CD4-positive, alpha-beta T cell treated with Interleukin-15 for 1 hour (primary cell): ENCODE data around the gene NUP62.

Experiments
- DNase-seq: peaks from one replicate; pipeline ENCODE4 v3.0.0-alpha.2; 2020

NUP62 gene

DNA sequence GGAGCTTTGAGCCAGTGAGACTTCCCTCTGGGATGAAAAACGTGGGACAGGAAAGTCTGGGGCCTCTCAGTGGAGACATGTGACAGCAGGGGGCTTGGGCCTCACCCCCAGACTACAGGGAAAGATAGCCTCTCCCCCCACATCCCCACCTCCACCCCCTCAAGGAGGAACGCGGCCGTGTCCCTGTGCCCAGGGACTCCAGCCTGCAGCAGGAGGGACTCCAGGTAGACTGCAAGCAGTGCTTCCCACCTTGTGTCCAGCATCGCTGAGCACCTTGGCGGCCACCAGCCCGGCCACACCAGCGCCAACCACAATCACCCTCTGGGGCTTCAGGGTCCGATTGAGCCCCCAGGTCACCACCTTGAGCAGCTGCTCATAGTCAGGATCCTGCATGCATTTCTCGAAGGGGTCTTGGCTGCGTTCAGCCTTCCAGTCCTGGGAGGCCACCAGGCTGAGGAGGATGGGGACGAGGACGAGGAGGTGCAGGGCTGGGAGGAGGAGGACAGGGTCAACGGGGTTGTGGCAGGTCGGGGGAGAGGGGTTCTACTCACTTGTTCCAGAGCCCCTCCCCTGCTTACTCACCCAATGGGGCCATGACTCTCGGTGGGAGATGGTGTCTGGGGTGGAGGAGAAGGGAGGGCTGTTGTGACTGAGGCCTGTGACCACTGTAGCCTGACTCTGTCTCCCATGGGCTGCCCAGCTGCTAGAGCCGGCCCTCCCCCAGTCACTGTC is 33.6 kb downstream of the NUP62 start:
- DNase-seq = no peak

DNA sequence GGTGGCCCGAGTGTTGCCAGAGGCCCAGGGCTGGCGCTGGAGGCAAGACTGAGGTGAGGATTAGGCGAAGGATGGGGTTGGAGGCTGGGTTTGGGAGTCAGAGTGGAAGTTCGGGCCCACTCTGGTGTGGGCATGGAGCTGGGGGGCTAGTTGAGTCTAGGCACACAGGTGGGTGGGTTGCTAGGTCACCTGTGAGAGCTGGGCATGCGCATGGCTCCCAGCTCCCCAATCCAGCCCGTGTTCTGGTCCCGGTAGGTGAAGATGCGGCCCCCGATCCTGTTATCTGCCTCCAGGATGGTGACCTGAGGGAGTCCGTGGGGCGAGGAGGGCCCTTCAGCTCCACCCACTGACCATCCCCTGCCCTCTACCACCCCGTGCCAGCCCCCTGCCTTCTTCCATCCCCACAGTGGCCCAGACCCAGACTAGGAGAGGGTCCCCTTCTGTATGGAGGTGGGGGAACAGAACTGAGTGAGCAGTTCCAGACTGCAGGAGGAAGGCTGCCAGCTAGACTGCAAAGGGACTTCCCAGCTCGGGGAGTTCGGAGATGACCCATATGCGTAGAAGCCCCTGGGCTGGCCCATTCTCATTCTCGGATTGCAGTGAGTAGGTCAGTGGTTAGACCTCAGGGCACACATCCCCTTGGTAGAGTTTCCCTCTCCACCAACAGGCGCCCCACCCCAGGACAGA is 34.3 kb downstream of the NUP62 start:
- DNase-seq = peak; percentile 64

DNA sequence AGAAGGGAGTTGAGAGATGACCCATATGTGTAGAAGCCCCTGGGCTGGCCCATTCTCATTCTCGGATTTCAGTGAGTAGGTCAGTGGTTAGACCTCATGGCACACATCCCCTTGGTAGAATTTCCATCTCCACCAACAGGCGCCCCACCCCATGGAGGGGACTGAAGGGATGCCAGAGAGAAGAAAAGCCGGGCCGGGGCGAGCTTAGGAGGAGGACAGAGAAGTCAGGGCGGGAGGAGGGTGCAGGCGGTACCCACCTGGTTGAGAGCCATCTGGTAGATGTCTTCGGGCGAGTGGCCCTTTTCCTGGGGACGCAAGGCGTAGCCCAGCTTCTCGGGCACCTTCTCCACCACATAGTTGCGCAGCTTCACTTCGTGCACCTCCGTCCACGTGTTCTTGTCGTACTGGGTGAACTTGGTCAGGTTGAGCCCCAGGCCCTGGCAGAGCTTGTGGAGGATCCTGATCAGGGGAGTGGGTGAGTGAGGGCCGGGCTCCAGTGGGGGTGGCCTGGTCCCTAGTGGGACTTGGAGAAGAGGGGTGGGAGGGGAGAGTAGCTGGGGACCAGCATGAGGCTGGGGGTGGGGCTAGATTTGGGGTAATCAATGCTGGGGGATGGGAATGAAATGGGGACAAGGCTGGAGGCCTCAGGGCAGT is 35.2 kb downstream of the NUP62 start:
- no peak for DNase-seq

DNA sequence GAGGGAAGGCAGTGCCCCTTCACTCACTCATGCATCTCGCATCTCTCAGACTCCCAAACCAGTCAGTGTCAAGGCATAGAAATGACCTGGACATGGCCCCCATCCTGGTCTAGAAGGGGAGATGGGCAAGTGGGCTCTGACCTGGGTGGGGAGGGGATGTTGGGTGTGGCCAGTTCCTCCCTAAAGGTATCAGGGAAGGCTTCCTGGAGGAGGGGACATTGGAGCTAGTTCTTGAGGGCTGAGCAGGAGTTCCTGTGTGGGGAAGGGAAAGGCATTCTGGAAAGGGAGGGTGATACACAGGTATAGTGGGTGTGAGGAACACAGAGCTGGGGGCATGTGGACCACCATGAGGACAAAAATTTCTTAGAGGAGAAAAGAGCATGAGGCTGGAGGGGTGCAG is 36.6 kb downstream of the NUP62 start:
- no peak for DNase-seq

DNA sequence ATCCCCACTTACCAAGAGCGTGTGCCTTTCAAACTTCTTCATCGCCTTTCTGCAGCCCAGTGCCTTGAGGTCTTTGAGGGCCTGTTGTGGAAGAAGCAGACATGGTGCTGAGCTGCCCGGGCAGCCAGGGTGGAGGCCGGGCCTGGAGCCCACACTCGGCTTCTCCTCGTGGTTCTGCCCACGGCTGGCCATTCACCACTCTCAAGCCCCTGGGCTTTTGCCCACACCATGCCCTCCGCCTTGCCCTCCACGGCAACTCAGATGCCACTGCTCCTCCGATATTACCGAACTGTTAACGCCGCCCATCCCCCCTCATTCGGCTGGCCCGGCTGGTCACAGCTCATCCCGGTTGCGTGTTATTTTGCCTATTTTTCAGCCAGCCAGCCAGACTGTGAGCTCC is 37.9 kb downstream of the NUP62 start:
- DNase-seq = no peak

DNA sequence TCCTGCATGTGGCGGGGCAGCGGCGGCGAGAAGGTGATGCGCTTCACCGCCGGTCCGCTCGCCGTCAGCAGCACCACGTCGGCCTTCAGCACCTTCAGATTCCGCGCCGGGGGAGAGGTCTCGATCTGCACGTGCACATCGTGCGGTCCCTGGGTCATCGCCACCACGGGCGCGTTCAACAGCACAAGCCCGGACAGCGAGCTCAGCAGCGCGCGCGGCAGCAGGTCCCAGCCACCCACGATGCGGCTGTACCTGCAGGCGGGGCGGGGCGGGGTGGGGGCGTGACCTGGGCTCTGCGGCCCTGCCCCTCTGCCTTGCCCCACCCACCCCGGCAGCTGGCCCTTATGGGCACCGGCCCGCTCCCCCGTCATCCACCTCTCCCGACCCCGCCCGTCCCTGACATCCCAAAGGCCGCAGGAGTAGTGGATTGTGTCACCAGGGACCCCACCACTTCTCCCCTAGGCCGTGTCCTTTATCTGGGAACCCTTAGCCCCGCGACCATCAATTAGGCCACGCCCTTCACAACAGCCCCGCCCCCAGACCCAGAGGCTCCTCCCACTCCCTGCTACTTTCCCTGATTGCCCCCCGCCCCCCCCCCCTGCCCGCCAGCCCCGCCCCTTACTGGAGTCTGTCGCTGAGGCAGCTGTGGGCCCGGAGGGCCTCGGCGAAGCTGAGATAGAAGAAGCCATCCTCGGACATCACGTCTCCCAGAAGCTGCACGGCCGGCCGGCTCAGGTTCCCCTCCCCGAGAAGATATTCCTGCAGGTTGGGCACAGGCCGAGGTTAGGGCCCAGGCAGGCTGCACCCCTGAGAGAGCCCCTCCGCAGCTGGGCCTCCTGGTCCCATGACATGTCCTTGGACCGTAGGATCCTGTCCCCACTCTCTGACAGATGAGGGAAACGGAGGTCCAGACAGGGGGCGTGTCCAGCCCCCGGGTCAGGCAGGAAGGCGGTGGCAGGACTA is 38.7 kb downstream of the NUP62 start:
- DNase-seq = peak; percentile 70

DNA sequence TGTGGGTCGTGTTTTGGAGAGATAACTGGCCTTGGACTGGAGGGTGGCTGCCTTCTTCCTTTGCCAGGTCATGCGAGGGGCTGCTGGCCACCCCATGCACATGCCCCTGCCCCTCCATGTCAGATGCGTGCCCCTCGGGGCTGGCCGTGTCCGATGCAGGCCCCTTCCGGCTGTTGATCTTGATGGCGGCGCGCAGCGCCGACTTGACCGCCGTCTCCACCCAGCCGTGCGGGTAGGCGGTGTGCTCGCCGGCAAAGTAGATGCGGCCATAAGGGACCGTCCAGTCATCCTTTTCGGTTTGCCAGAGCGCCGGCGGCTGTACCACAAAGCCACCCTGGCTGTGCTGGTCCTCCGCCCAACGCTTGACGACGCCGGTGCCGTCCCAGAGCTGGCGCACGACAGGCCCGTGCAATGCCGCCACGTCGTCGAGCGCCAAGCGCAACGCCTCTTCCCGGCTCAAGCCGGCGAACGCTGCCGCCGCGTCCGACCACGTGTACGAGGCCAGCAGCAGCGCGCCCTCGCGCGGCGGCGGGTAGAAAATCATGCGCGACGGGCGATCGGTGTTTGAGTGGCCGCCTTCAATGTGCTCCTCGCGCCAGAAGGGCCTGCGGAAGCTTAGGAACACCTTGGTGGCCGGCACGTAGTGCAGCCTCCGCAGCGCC is 39.5 kb downstream of the NUP62 start:
- peak; percentile 80 for DNase-seq

DNA sequence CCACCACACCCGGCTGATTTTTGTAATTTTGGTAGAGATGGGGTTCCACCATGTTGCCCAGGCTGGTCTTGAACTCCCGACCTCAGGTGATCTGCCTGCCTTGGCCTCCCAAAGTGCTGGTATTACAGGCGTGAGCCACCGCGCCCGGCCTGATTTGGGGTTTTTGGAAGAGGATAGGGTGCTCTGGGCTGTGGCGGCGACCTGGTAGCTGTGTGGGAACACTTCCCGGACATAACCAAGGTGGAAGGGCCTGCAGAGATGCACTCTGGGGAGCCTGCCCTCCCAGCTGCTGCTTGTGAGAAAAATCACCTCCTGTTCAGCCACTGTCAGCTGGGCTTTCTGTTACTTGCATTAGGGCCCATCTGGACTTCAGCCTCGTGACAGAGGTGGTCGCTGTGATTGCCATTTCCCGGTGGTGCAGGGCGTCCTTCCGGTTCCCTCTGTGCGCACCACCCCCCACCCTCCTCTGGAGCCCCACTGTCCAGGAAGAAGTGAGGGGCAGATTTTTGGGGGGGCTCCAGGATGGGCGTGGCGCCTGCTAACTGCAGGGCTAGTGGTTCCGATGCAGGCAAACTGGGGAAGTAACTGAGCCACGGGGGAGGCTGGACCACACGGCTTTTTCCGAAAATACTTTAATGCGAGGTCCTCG is 40.1 kb downstream of the NUP62 start:
- no peak for DNase-seq

DNA sequence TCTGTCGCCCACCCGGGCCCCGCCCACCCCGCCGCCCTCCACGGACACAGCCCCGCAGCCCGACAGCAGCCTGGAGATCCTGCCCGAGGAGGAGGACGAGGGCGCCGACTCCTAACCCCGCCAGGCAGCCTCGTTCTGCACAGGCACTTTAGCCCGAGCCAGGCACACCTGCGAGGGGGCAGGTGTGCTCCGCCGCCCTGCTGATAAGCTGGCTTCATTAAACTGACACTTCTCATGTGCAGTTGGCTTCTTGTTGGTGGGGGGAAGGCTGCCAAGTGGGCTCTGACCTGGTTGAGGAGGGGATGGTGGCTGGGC is 40.8 kb downstream of the NUP62 start:
- DNase-seq = no peak

DNA sequence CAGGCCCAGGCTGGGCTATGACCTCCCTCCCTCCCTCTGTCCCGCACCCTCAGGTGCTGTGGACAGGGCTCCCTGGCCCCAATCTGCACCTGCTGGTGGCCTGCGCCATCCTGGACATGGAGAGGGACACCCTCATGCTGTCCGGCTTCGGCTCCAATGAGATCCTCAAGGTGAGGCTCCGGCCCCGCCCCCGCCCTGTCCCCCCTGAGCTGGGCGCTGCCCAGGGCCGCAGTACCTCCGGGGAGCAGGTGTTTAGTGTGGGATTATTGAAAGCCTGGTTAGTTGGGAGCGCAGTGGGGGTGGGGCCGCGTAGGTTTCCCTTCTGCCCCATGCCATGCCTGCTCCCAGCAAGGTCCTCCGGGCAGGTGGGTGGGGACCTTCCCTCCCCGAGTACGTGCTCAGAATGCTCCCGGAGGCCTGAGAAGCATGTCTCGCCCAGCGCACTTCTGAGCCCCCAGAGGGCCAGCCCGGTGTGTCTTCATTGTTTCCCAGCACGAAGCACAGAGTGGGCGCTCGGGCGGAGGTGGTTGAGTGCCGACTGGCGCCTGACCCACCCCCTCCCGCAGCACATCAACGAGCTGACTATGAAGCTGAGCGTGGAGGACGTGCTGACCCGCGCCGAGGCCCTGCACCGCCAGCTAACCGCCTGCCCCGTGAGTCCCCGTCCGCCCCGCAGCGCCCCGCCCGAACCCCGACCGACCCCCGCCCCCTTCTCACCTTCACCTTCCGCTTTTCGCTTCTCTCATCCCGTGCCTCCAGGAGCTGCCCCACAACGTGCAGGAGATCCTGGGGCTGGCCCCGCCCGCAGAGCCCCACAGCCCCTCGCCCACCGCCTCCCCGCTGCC is 41.4 kb downstream of the NUP62 start:
- no peak for DNase-seq

DNA sequence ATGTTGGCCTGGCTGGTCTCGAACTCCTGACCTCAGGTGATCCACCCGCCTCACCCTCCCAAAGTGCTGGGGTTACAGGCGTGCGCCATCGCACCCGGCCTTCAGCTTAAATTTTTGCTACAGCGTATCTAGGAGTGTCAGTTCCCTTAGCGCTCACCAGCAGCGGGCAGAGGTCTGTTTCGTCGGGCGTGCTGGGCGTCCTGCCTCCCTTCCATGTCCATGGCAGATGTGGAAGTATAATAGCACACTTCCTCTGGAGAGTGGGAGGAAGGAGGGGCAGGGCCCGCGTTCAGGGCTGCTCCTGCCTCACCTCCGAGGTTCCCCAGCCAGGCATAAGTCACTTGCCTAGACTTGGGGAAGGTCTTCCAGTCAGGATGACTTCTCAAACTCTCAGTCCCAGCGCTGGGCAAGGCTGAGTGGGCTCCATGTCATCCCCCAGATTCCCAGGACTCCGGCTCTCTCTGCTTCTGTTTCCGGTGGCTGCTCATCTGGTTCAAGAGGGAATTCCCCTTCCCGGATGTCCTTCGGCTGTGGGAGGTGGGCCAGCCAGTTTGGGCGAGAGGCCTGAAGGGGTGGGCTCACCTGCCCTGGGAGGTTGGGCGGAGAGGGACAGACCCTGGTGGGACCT is 42.2 kb downstream of the NUP62 start:
- DNase-seq = no peak

DNA sequence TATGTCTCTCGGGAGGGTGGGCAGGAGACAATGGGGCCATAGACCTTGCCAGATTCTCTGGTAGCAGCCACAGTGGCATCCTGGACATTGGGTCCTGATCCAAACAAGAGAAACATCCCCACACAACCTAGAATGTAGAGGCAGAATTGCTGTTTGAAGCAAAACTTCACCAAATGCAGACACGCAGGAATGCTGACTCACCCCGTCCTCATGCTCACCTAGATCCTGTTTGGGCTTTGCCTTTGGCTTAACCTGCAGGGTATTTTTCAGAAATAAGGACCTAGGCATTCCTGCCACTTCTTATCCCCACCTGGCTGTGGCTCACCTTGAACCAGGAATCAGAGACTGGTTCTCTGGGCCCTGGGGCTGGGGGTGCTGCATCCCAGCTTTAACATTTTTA is 44.5 kb downstream of the NUP62 start:
- DNase-seq = no peak

DNA sequence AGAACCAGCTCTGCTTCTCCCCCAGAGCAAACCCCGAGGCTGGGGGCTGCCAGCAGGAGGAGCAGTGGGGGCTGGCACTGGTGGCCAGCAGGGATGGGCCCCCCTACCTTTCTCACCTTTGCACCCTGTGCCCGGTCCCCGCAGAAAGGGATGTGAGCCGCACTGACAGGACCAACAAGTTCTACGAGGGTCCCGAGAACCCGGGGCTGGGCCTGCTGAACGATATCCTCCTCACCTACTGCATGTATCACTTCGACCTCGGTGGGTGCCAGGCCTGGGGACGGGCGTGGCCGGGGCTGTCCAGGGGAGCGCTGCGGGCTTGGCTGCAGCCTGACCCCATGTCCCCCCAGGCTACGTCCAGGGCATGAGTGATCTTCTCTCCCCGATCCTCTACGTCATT is 45.2 kb downstream of the NUP62 start:
- no peak for DNase-seq

DNA sequence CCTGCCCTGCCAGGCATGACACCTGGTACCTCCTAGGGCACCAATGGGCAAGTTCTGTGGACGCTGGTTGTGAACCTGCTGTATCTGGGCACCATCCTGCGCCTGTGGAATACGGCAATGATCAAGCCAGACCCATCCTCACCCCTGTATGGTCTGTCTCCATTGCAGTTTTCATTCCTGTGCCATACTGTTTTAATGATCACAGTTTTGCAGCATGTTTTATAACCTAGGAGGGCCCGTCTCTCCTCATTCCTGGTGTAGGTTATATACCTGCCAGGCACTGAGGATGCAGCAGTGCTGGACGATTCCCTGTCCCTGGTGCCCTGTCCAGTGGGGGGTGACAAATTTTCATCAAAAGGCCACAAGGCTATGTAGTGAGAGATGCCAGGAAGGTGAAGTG is 46.2 kb downstream of the NUP62 start:
- no peak for DNase-seq

DNA sequence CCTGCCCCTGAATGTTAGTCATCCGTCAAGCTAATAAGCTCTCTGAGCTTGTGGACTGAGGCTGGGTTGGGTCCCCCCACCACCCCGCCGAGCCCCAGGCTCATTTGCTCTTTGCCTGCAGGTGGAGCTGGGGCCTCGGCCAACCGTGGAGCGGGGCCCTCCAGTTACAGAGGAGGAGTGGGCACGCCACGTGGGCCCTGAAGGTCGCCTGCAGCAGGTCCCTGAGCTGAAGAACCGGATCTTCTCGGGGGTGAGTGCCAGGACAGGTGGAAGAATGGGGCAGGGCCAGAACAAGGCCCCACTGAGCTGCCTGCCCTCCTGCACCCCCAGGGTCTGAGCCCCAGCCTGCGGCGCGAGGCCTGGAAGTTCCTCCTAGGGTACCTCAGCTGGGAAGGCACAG is 46.7 kb downstream of the NUP62 start:
- no peak for DNase-seq

DNA sequence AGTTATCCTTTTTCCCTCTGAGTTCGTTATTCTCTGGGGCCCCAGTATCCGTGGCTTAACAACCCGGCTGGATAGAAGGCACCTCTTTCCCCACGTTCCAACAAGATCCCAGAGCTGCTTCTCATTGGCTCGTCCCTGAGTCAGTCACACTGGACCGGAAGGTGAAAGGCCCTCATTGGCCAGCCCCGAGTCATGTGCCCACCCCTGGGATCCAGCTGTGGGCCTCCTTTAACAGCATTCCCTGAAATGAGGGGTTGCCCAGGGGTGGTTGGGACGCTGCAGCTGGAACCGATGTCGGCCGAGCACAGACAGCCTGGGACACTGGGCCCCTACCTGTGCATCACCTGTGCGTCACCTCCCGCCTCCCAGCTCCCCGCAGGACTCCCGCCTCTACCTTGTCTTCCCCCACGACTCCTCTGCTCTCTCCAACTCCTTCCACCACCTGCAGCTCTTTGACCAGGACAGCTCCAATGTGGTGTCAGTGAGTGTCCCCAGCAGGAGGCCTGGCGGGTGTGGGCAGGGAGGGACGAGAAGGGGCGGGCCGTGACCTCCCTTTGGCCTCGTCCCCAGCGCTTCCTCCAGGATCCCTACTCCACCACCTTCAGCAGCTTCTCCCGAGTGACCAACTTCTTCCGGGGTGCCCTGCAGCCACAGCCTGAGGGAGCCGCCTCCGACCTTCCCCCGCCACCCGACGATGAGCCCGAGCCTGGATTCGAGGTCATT is 47.5 kb downstream of the NUP62 start:
- DNase-seq = no peak

DNA sequence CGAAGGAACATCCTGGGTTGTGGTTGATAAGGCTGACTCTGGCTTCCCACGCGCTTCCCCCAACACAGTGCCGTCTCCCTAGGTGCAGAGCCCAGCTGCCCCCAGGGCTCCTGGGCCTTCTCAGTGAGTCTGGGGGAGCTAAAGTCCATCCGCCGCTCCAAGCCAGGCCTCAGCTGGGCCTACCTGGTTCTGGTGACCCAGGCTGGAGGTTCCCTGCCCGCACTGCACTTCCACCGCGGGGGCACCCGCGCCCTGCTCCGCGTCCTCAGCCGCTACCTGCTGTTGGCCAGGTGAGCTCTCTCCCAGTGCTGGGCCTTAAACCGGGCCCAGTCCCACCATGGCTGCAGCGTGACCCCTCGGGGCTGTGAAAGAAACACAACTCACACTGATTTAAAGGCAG is 48.1 kb downstream of the NUP62 start:
- no peak for DNase-seq

DNA sequence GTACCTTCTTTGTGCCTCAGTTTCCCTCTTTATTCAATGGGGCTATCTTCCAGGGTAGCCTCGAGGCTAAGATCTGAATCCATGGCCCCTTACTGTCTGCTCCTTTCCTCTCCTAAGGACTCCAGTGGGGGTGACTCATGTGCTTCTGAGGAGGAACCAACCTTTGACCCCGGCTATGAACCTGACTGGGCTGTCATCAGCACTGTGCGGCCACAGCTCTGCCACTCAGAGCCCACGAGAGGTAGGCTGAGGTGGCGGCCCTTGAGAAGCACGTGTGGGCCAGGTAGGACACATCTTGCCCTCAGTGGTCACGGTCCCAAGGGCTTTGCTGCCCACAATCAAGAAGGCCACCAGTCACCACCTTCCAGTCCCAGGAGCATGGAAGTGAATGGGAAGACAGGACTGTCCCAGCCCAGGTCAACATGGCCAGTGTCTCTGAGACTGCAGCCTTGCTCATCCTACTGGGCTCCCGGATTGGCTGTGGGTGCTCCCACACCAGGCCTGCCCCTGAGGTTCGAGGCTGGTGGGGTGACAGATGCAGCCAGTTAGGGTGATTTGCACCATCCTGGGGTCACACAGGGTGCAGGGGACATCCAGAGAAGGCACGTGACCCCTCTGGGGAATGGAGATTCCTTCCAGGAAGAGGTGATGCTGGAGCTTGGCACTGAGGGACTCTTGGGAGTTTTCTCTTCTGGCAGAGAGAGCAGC is 49.0 kb downstream of the NUP62 start:
- DNase-seq = no peak

DNA sequence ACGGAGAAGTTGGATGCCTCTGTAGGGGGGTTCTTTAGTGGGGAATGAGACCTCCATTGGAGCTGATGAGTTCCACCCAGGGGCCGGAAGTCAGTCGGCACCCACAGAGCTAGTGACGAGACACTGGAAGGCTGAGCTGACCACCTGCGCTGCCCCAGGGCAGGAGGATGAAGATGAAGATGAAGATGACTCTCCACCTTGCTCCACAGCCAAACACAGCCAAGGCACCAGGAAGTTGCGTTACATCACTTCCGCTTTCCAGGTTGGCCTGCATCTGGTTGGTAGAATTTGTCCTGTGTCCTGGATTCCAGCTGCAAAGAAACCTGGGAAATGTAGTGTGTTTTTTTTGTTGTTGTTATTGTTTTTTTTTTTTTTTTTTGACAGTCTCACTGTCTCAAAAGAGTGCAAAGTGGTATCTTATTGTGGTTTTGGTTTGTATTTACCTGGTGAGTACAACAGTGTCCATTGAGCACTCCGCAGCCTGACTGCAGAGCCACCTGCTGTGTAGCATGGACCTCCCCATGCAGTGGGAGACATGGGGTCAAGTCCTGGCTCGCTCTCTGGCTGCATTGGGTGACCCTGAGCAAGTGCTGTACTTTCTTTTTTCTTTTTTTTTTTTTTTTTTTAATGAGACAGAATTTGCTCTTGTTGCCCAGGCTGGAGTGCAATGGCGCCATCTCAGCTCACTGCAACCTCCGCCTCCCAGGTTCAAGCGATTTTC is 49.9 kb downstream of the NUP62 start:
- no peak for DNase-seq
